ENCODE results near the gene PTPRF.
A peak's percentile ranks its signal among the peaks of the same experiment; 100 is the strongest.

The PTPRF gene

GRCh38 chr1:43539726-43540434 is 9.2 kb downstream of the PTPRF start:
- no peak overlapping the region for H3K27ac ChIP-seq

GRCh38 chr1:43540653-43541071 is 10.0 kb downstream of the PTPRF start:
- TF ChIP-seq CTCF (conservative IDR thresholded peaks at IDR 0.05), result no peak
- peak overlapping the region; percentile 46 for H3K27ac ChIP-seq

More at GRCh38 chr1:43539726-43540434, 9.2 kb downstream of the PTPRF start:
- no peak for TF ChIP-seq CTCF (conservative IDR thresholded peaks at IDR 0.05)

- no peak for TF ChIP-seq CTCF (conservative IDR thresholded peaks at IDR 0.05)
- H3K27ac ChIP-seq, result peak overlapping the region; percentile 46
Measured at GRCh38 chr1:43541141-43541540, 10.5 kb downstream of the PTPRF start.

- no peak for TF ChIP-seq CTCF (conservative IDR thresholded peaks at IDR 0.05)
- H3K27ac ChIP-seq, result peak overlapping the region; percentile 46
Measured at GRCh38 chr1:43541721-43542401, 11.2 kb downstream of the PTPRF start.

GRCh38 chr1:43542527-43543458 is 12.1 kb downstream of the PTPRF start:
- TF ChIP-seq CTCF (conservative IDR thresholded peaks at IDR 0.05), result no peak
- H3K27ac ChIP-seq, result no peak overlapping the region

GRCh38 chr1:43543567-43543966 is 12.9 kb downstream of the PTPRF start:
- TF ChIP-seq CTCF (conservative IDR thresholded peaks at IDR 0.05), result no peak
- H3K27ac ChIP-seq, result no peak overlapping the region

GRCh38 chr1:43545339-43545694 is 14.6 kb downstream of the PTPRF start:
- no peak for TF ChIP-seq CTCF (conservative IDR thresholded peaks at IDR 0.05)
- no peak overlapping the region for H3K27ac ChIP-seq

Measured in VCaP (cell line).